ENCODE results near the gene MIPEP. TPM values are rescaled to one million over a fixed set of nuclear protein-coding genes. Genes with fewer than 3 reads are reported as not detected.

Gene MIPEP
- total RNA-seq, 1 experiment from 2014 or later = 14.7 TPM

- DNase-seq (ENCODE audit: low read depth) = no peak
- in situ Hi-C loops (cut with HindIII; ENCODE audit: low pct_unique_long_range_greater_than_20kb, low sequenced_read_pairs) = no loop called here
These were observed 64.0 kb downstream of the MIPEP start for GRCh38 chr13:23825179-23825578.

- no peak for DNase-seq (ENCODE audit: low read depth)
- in situ Hi-C loops (cut with HindIII; ENCODE audit: low pct_unique_long_range_greater_than_20kb, low sequenced_read_pairs) = no loop called here
These were observed 64.8 kb downstream of the MIPEP start for GRCh38 chr13:23824371-23824770.

GRCh38 chr13:23822252-23822824 lies 66.9 kb downstream of the MIPEP start:
- no peak for DNase-seq (ENCODE audit: low read depth)
- in situ Hi-C loops (cut with HindIII; ENCODE audit: low pct_unique_long_range_greater_than_20kb, low sequenced_read_pairs) = no loop called here

DNA sequence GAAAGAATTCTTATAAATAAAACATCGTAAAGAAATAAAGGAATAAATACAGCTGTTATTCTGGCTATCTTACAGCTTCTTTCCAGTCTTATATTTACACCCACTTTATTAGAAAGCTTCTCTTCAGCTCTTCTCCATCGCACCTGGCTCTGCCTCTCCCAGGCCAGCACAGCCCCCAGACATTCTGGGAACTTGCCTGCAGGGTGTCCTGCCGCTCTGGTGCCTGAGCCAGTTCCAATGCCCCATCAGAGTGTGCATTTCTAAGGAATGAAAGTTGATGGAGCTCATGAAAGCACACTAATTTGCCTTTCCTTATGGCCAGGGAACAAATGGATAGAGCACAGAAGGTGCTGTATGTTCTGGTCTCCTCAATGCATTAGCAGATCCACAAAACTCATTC lies 68.7 kb downstream of the MIPEP start:
- in situ Hi-C loops (cut with HindIII; ENCODE audit: low pct_unique_long_range_greater_than_20kb, low sequenced_read_pairs) = no loop called here

GRCh38 chr13:23817830-23818229 lies 71.4 kb downstream of the MIPEP start:
- in situ Hi-C loops (cut with HindIII; ENCODE audit: low pct_unique_long_range_greater_than_20kb, low sequenced_read_pairs) = no loop called here
- no peak for DNase-seq (ENCODE audit: low read depth)

More for the DNA sequence above, 68.7 kb downstream of the MIPEP start:
- DNase-seq (ENCODE audit: low read depth) = no peak

GRCh38 chr13:23817136-23817535 lies 72.1 kb downstream of the MIPEP start:
- no peak for DNase-seq (ENCODE audit: low read depth)
- in situ Hi-C loops (cut with HindIII; ENCODE audit: low pct_unique_long_range_greater_than_20kb, low sequenced_read_pairs) = no loop called here

GRCh38 chr13:23813635-23814034 lies 75.6 kb downstream of the MIPEP start:
- in situ Hi-C loops (cut with HindIII; ENCODE audit: low pct_unique_long_range_greater_than_20kb, low sequenced_read_pairs) = no loop called here
- DNase-seq (ENCODE audit: low read depth) = no peak

DNA sequence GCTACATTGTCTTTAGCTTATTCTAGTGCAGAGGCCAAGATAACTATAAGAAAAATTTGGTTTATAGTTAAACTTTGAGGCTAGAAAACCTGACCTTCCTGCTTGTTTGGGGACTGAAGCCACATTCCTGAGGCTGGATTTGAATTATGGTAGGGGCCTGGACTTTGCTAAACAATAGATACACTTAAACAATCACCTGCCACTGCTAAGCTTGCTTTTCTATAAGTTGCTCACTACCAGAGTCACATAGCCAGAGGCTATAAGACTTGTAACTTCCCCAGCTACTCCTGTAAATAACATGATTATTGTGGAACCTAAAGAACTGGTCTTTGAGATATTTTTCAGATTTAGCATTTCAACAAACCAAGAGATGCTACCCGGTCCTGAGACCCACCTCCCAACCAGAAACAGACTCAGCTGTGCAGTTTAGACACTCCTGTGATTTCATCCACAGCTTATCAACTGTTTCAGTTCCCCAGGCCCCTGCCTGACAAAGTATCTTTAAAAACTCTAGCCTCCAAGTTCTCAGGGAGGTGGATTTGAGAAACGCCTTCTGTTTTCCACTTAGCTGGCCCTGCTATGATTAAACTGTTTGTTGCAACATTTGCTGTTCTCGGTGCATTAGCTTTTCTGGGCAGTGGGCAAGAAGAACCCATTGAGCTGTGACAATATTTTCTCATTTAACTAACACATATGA lies 77.7 kb downstream of the MIPEP start:
- in situ Hi-C loops (cut with HindIII; ENCODE audit: low pct_unique_long_range_greater_than_20kb, low sequenced_read_pairs) = no loop called here

DNA sequence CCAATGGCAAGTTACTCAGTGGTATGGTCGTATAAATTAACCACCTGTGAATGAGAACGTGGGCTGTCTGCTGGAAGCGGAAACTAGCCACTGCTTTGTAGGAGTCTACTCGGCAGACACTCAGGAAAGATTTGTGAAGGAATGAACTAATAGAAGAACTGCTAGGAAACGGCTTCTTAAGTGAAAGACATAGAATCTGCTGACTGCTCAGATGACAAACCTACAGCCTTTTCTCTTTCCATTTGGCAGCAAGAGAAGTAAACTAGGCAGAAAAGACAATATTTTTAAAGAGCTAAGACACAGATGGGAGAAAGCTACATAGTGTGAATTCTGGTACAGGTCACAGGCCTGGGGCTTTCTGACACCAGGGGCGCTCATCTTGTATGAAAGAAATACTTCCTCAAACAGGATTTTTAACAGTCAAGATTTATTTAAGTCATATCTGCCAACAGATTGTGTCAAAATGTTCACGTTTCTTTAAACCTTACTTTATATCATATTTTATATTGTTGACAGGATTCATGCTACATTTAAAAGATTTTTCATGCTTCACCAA lies 78.4 kb downstream of the MIPEP start:
- in situ Hi-C loops (cut with HindIII; ENCODE audit: low pct_unique_long_range_greater_than_20kb, low sequenced_read_pairs) = no loop called here
- no peak for DNase-seq (ENCODE audit: low read depth)

More for the DNA sequence above, 77.7 kb downstream of the MIPEP start:
- DNase-seq (ENCODE audit: low read depth) = no peak

GRCh38 chr13:23808803-23809202 lies 80.4 kb downstream of the MIPEP start:
- in situ Hi-C loops (cut with HindIII; ENCODE audit: low pct_unique_long_range_greater_than_20kb, low sequenced_read_pairs) = no loop called here
- DNase-seq (ENCODE audit: low read depth) = no peak

GRCh38 chr13:23806874-23807526 lies 82.2 kb downstream of the MIPEP start:
- no peak for DNase-seq (ENCODE audit: low read depth)
- in situ Hi-C loops (cut with HindIII; ENCODE audit: low pct_unique_long_range_greater_than_20kb, low sequenced_read_pairs) = no loop called here

GRCh38 chr13:23805821-23806220 lies 83.4 kb downstream of the MIPEP start:
- no peak for DNase-seq (ENCODE audit: low read depth)
- in situ Hi-C loops (cut with HindIII; ENCODE audit: low pct_unique_long_range_greater_than_20kb, low sequenced_read_pairs) = no loop called here

DNA sequence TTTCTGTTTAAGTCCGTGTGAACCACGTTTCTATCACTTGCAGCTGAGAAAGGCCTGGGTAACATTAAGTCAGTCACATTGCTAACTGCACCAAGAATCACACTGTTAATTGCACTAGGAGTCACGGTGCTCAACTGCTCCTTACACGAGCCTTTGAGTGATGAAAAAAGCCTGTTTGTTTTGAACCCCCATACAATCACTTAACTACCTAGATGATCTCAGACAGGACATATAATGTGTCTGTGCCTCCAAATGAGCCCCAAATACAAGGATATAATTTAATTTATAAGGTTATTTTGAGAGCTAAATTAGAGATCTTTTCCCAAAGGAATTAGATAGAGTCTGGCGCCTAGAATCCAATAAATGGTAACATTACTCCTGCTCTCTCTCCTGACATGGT lies 84.1 kb downstream of the MIPEP start:
- no peak for DNase-seq (ENCODE audit: low read depth)
- in situ Hi-C loops (cut with HindIII; ENCODE audit: low pct_unique_long_range_greater_than_20kb, low sequenced_read_pairs) = no loop called here

- in situ Hi-C loops (cut with HindIII; ENCODE audit: low pct_unique_long_range_greater_than_20kb, low sequenced_read_pairs) = no loop called here
- DNase-seq (ENCODE audit: low read depth) = no peak
These were observed 85.0 kb downstream of the MIPEP start for GRCh38 chr13:23804166-23804565.

DNA sequence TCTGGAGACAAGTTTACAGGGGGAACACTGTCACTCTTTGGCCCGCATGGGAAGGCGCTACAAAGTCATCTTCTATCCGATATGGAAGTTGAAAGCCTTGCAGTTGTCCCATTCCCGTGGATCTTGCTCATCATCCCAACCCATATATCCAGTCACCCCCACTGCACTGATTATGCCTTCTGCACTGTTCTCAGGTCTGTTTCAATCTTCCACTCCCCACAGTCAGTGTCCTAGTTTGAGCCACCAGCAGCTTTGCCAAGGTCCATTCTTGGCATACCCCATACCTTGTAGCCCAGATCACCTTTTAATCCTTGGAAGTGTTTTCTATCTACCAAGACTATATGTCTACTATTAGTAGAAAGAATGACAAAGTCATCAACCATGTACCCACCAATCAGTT lies 88.1 kb downstream of the MIPEP start:
- in situ Hi-C loops (cut with HindIII; ENCODE audit: low pct_unique_long_range_greater_than_20kb, low sequenced_read_pairs) = no loop called here
- no peak for DNase-seq (ENCODE audit: low read depth)

GRCh38 chr13:23799945-23800344 lies 89.3 kb downstream of the MIPEP start:
- no peak for DNase-seq (ENCODE audit: low read depth)
- in situ Hi-C loops (cut with HindIII; ENCODE audit: low pct_unique_long_range_greater_than_20kb, low sequenced_read_pairs) = no loop called here

GRCh38 chr13:23797276-23797903 lies 91.8 kb downstream of the MIPEP start:
- in situ Hi-C loops (cut with HindIII; ENCODE audit: low pct_unique_long_range_greater_than_20kb, low sequenced_read_pairs) = no loop called here
- no peak for DNase-seq (ENCODE audit: low read depth)

GRCh38 chr13:23796551-23796950 lies 92.6 kb downstream of the MIPEP start:
- DNase-seq (ENCODE audit: low read depth) = no peak
- in situ Hi-C loops (cut with HindIII; ENCODE audit: low pct_unique_long_range_greater_than_20kb, low sequenced_read_pairs) = no loop called here

Data from Caki2 (cell line).